ENCODE data around the gene SH2D3A.
"Not testable (repeated sequence)": the region's sequence is repeated elsewhere in the genome, so short reads cannot be mapped to it uniquely, and the experiment has no call there.

The SH2D3A gene

DNA sequence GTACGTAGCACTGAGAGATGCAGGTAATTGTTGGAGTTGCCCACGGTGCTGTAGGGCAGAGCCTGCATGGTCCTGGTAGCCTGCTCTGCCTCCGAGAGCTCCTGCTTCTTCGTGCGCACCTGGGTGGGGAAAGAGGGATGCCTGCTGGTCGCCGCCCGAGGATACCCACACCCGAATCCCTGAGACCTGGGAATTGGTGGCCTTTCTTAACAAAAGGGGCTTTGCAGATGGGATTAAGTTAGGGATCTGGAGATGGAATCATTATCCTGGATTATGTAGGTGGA, 56.2 kb downstream of the SH2D3A start:
- no peak overlapping the region for H3K4me3 Mint-ChIP-seq
- peaks cover 69% of the 10 kb centered on the region for H3K27me3 Mint-ChIP-seq (ENCODE audit: low read depth, poor library complexity)
- no peak for DNase-seq
- no peaks in the 10 kb centered on the region for H3K36me3 Mint-ChIP-seq (ENCODE audit: low read depth)
- no peak overlapping the region for H3K27ac Mint-ChIP-seq
- no peaks in the 10 kb centered on the region for H3K9me3 Mint-ChIP-seq
- no peak for TF ChIP-seq CTCF (IDR thresholded peaks at IDR 0.05)
- H3K4me1 Mint-ChIP-seq = no peaks in the 10 kb centered on the region

DNA sequence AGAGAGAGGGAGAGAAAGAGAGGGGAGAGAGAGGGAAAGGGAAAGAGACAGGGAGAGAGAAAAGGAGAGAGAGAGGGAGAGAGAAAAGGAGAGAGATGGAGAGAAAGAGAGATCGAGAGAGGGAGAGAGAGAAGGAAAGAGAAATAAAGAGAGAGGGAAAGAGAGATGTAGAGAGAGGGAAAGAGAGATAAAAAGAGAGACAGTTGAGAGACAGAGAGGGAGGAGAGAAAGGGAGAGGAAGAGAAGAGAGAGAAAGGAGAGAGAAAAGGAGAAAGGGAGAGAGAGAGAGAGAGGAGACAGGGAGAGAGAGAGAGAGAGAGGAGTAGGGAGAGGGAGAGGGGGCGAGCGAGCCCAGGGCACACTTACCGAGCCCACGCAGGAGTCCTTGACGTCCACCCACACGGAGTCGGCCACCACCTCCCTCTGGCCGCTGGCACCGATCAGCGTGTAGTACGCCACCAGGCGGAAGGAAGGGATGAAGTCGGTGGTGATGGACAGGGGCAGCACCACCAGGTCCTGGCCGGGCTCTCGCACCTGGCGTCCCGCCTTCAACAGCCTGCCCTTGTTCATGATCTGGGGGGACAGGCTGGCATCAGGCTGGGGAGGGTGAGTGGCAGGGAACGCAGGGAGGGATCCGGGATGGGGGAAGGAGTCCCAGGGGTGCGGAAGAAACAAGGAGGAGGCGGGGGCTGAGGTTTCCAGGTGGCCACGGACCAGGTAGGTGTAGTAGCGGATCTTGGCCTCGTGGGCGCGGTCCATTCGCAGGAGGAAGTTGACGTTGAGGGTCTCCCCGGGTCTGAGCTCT, 56.8 kb downstream of the SH2D3A start:
- H3K36me3 Mint-ChIP-seq (ENCODE audit: low read depth) = no peaks in the 10 kb centered on the region
- H3K27me3 Mint-ChIP-seq (ENCODE audit: low read depth, poor library complexity) = peaks cover 66% of the 10 kb centered on the region
- no peak overlapping the region for H3K4me3 Mint-ChIP-seq
- no peak overlapping the region for H3K27ac Mint-ChIP-seq
- DNase-seq = no peak
- no peaks in the 10 kb centered on the region for H3K4me1 Mint-ChIP-seq
- H3K9me3 Mint-ChIP-seq = no peaks in the 10 kb centered on the region
- TF ChIP-seq CTCF (IDR thresholded peaks at IDR 0.05) = no peak

GRCh38 chr19:6709549-6709948, 57.7 kb downstream of the SH2D3A start:
- Mint-ChIP-seq H3K27ac (no peak overlapping the region), H3K27me3 (ENCODE audit: low read depth, poor library complexity) (peaks cover 69% of the 10 kb centered on the region), H3K4me1 (no peaks in the 10 kb centered on the region), H3K9me3 (no peaks in the 10 kb centered on the region), H3K4me3 (no peak overlapping the region), H3K36me3 (ENCODE audit: low read depth) (no peaks in the 10 kb centered on the region)
- TF ChIP-seq CTCF (IDR thresholded peaks at IDR 0.05) = no peak
- no peak for DNase-seq

DNA sequence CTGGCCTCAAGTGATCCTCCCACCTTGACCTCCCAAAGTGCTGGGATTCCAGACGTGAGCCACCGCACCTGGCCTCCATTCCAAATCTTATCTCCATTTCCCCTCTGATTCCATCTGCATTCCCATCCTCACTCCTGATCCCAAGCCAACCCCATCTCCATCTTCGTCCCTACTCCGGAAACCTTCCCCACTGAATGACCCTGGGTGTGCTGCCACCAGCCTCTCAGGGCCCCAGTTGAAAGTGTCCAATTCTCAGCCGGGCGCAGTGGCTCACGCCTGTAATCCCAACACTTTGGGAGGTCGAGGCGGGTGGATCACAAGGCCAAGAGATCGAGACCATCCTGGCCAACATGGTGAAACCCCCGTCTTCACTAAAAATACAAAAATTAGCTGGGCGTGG, 58.3 kb downstream of the SH2D3A start:
- H3K36me3 Mint-ChIP-seq (ENCODE audit: low read depth); H3K4me1 Mint-ChIP-seq; H3K27ac Mint-ChIP-seq; DNase-seq; H3K4me3 Mint-ChIP-seq; H3K9me3 Mint-ChIP-seq: not testable (repeated sequence)
- peaks cover 69% of the 10 kb centered on the region for H3K27me3 Mint-ChIP-seq (ENCODE audit: low read depth, poor library complexity)

GRCh38 chr19:6708346-6708745, 58.9 kb downstream of the SH2D3A start:
- Mint-ChIP-seq H3K9me3 (no peaks in the 10 kb centered on the region), H3K27ac (no peak overlapping the region), H3K27me3 (ENCODE audit: low read depth, poor library complexity) (peaks cover 69% of the 10 kb centered on the region), H3K36me3 (ENCODE audit: low read depth) (no peaks in the 10 kb centered on the region), H3K4me3 (no peak overlapping the region), H3K4me1 (no peaks in the 10 kb centered on the region)
- no peak for DNase-seq
- no peak for TF ChIP-seq CTCF (IDR thresholded peaks at IDR 0.05)

GRCh38 chr19:6707658-6708018, 59.6 kb downstream of the SH2D3A start:
- H3K27me3 Mint-ChIP-seq (ENCODE audit: low read depth, poor library complexity) = peaks cover 68% of the 10 kb centered on the region
- H3K9me3 Mint-ChIP-seq = peaks cover 4% of the 10 kb centered on the region
- no peak overlapping the region for H3K4me3 Mint-ChIP-seq
- TF ChIP-seq CTCF (IDR thresholded peaks at IDR 0.05) = no peak
- no peak for DNase-seq
- no peaks in the 10 kb centered on the region for H3K36me3 Mint-ChIP-seq (ENCODE audit: low read depth)
- no peak overlapping the region for H3K27ac Mint-ChIP-seq
- H3K4me1 Mint-ChIP-seq = no peaks in the 10 kb centered on the region

All from nephron progenitor cell (in vitro differentiated cells).